ENCODE data around the gene ISX.

GRCh38 chr22:35059632-35060031, 6.3 kb upstream of the ISX start:
- TF ChIP-seq CTCF (IDR thresholded peaks at IDR 0.05 in 4 of 5, conservative IDR thresholded peaks at IDR 0.05 in 1 of 5) (no peak), POLR2A (IDR thresholded peaks at IDR 0.05) (no peak)

All from gastrocnemius medialis (tissue), 4 donors.